Measurements from ENCODE around the gene MRPL23.

MRPL23 gene

GRCh38 chr11:1967641-1968225 is 20.6 kb downstream of the MRPL23 start:
- no peak for DNase-seq
- TF ChIP-seq POLR2A (IDR thresholded peaks at IDR 0.05; ENCODE audit: low read length) (no peak), GATA1 (IDR thresholded peaks at IDR 0.05; ENCODE audit: low read depth, low read length) (no peak)

GRCh38 chr11:1968454-1969002 is 21.4 kb downstream of the MRPL23 start:
- no peak for DNase-seq
- no peak for TF ChIP-seq GATA1 (IDR thresholded peaks at IDR 0.05; ENCODE audit: low read depth, low read length)
- TF ChIP-seq POLR2A (IDR thresholded peaks at IDR 0.05; ENCODE audit: low read length) = no peak

GRCh38 chr11:1969035-1969434 is 21.9 kb downstream of the MRPL23 start:
- no peak for DNase-seq
- TF ChIP-seq POLR2A (IDR thresholded peaks at IDR 0.05; ENCODE audit: low read length) = no peak
- TF ChIP-seq GATA1 (IDR thresholded peaks at IDR 0.05; ENCODE audit: low read depth, low read length) = no peak

- DNase-seq = no peak
- TF ChIP-seq POLR2A (IDR thresholded peaks at IDR 0.05; ENCODE audit: low read length) = no peak
- no peak for TF ChIP-seq GATA1 (IDR thresholded peaks at IDR 0.05; ENCODE audit: low read depth, low read length)
These were observed 22.6 kb downstream of the MRPL23 start for GRCh38 chr11:1969776-1970175.

GRCh38 chr11:1970956-1971355 is 23.8 kb downstream of the MRPL23 start:
- no peak for DNase-seq
- no peak for TF ChIP-seq POLR2A (IDR thresholded peaks at IDR 0.05; ENCODE audit: low read length)
- no peak for TF ChIP-seq GATA1 (IDR thresholded peaks at IDR 0.05; ENCODE audit: low read depth, low read length)

GRCh38 chr11:1975185-1975584 is 28.1 kb downstream of the MRPL23 start:
- no peak for DNase-seq
- TF ChIP-seq GATA1 (IDR thresholded peaks at IDR 0.05; ENCODE audit: low read depth, low read length) (no peak), POLR2A (IDR thresholded peaks at IDR 0.05; ENCODE audit: low read length) (no peak)

- DNase-seq = no peak
- no peak for TF ChIP-seq POLR2A (IDR thresholded peaks at IDR 0.05; ENCODE audit: low read length)
- TF ChIP-seq GATA1 (IDR thresholded peaks at IDR 0.05; ENCODE audit: low read depth, low read length) = no peak
These were observed 31.8 kb downstream of the MRPL23 start for GRCh38 chr11:1978720-1979473.

GRCh38 chr11:1979607-1980006 is 32.5 kb downstream of the MRPL23 start:
- TF ChIP-seq POLR2A (IDR thresholded peaks at IDR 0.05; ENCODE audit: low read length) (no peak), GATA1 (IDR thresholded peaks at IDR 0.05; ENCODE audit: low read depth, low read length) (no peak)
- no peak for DNase-seq

- TF ChIP-seq GATA1 (IDR thresholded peaks at IDR 0.05; ENCODE audit: low read depth, low read length) (no peak), POLR2A (IDR thresholded peaks at IDR 0.05; ENCODE audit: low read length) (no peak)
- no peak for DNase-seq
These were observed 35.9 kb downstream of the MRPL23 start for GRCh38 chr11:1982873-1983600.

GRCh38 chr11:1983601-1983961 is 36.4 kb downstream of the MRPL23 start:
- DNase-seq = no peak
- TF ChIP-seq GATA1 (IDR thresholded peaks at IDR 0.05; ENCODE audit: low read depth, low read length) (no peak), POLR2A (IDR thresholded peaks at IDR 0.05; ENCODE audit: low read length) (no peak)

GRCh38 chr11:1987024-1987423 is 39.9 kb downstream of the MRPL23 start:
- no peak for DNase-seq
- TF ChIP-seq GATA1 (IDR thresholded peaks at IDR 0.05; ENCODE audit: low read depth, low read length) (no peak), POLR2A (IDR thresholded peaks at IDR 0.05; ENCODE audit: low read length) (no peak)

GRCh38 chr11:1988174-1988573 is 41.0 kb downstream of the MRPL23 start:
- DNase-seq = no peak
- no peak for TF ChIP-seq POLR2A (IDR thresholded peaks at IDR 0.05; ENCODE audit: low read length)

- no peak for DNase-seq
- TF ChIP-seq POLR2A (IDR thresholded peaks at IDR 0.05; ENCODE audit: low read length) (no peak), GATA1 (IDR thresholded peaks at IDR 0.05; ENCODE audit: low read depth, low read length) (no peak)
These were observed 41.7 kb downstream of the MRPL23 start for GRCh38 chr11:1988667-1989317.

GRCh38 chr11:1989953-1990352 is 42.8 kb downstream of the MRPL23 start:
- TF ChIP-seq GATA1 (IDR thresholded peaks at IDR 0.05; ENCODE audit: low read depth, low read length) (no peak), POLR2A (IDR thresholded peaks at IDR 0.05; ENCODE audit: low read length) (no peak)
- DNase-seq = no peak

Data from erythroblast (primary cell).